HUES48 (cell line): ENCODE results near the gene CYTL1.

Experiments used
- H3K27ac ChIP-seq: one replicate; pipeline ENCODE4 v1.7.0; 2013; ENCODE audit warnings: low read depth, low read length, inconsistent platforms
- H3K27me3 ChIP-seq: 2 replicates; pipeline ENCODE4 v1.6.1; 2013; ENCODE audit warnings: mild to moderate bottlenecking, low read length; ENCODE audit not compliant: control insufficient read depth, insufficient read depth
- H3K36me3 ChIP-seq: 2 replicates; pipeline ENCODE4 v1.6.1; 2013; ENCODE audit warnings: low read length; ENCODE audit not compliant: control insufficient read depth, insufficient read depth
- H3K4me1 ChIP-seq: 2 replicates; pipeline ENCODE4 v1.6.1; 2013; ENCODE audit warnings: mild to moderate bottlenecking, low read length; ENCODE audit not compliant: control insufficient read depth, insufficient read depth
- H3K4me3 ChIP-seq: 2 replicates; pipeline ENCODE4 v1.5.1; 2013; ENCODE audit warnings: mild to moderate bottlenecking, low read depth, low read length
- H3K9ac ChIP-seq: 2 replicates; pipeline ENCODE4 v1.6.1; 2013; ENCODE audit warnings: mild to moderate bottlenecking, low read depth, low read length, moderate library complexity
- H3K9me3 ChIP-seq: 2 replicates; pipeline ENCODE4 v1.6.1; 2013; ENCODE audit warnings: low read length; ENCODE audit not compliant: control insufficient read depth, insufficient read depth

The CYTL1 gene

GRCh38 chr4:4971796-4972195, 47.5 kb downstream of the CYTL1 start:
- no peak overlapping the region for H3K9ac ChIP-seq
- no peak overlapping the region for H3K4me3 ChIP-seq
- no peak overlapping the region for H3K27ac ChIP-seq
- no peaks in the 10 kb centered on the region for H3K27me3 ChIP-seq
- H3K9me3 ChIP-seq: peaks cover 37% of the 10 kb centered on the region
- no peaks in the 10 kb centered on the region for H3K4me1 ChIP-seq
- no peaks in the 10 kb centered on the region for H3K36me3 ChIP-seq

DNA sequence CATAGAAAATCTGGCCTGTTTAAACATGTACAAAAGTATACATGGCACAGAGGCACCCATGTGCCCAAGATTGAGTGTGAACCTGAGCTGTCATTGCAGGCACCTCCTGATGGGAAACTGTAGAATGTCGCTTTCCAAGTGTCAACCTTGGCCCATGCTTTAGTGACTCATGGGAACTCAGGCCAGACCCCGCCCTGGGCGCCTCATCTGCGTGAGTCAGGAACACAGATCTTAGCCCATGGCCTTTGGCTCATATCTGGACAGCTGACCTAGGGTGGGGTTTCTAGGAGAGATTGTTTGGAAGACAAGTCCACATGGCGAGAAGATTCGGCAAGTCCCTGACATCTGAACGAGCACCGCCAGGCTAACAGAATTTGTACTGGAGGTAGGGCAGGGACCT, 50.0 kb downstream of the CYTL1 start:
- Histone ChIP-seq H3K27ac (no peak overlapping the region), H3K27me3 (no peaks in the 10 kb centered on the region), H3K9ac (no peak overlapping the region), H3K36me3 (no peaks in the 10 kb centered on the region), H3K9me3 (peaks cover 24% of the 10 kb centered on the region), H3K4me1 (no peaks in the 10 kb centered on the region), H3K4me3 (no peak overlapping the region)

DNA sequence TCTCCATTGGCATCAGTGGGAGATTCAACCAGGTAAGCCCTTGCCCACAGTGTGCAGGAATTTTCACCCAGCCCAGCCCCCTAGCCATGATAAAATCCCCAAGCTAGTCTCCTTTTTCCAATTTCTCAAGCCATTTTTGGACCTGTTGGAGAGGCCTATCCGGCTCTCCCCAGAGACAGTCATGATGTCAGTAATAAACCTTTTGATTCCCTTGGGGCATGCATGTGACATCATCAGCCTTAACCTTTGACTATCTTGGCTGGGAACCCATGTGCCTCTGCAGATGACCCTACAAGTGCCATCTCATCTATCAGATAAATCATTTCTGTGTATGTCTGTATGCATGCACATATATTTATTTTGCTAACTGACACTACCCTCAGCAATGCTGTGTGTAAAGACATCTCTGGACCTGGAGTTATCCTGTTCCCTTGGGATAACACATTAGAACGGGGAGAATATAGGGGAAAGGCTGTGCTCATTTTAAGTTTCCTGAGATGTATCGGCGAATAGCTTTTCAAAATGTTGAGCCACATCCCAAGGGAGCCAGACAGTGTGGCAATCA, 51.0 kb downstream of the CYTL1 start:
- H3K27ac ChIP-seq: no peak overlapping the region
- no peak overlapping the region for H3K9ac ChIP-seq
- H3K4me1 ChIP-seq: no peaks in the 10 kb centered on the region
- H3K27me3 ChIP-seq: no peaks in the 10 kb centered on the region
- peaks cover 21% of the 10 kb centered on the region for H3K9me3 ChIP-seq
- no peak overlapping the region for H3K4me3 ChIP-seq
- no peaks in the 10 kb centered on the region for H3K36me3 ChIP-seq
